ENCODE results near the gene GALK1. TPM values are rescaled to one million over a fixed set of nuclear protein-coding genes. Genes with fewer than 3 reads are reported as not detected.

The GALK1 gene
- total and polyA plus RNA-seq, 9 of the 15 experiments (the other 6 are each of a cell fraction or from before 2014, with no cell fraction given): 0.45 to 51.6 (median 17.4) TPM

DNA sequence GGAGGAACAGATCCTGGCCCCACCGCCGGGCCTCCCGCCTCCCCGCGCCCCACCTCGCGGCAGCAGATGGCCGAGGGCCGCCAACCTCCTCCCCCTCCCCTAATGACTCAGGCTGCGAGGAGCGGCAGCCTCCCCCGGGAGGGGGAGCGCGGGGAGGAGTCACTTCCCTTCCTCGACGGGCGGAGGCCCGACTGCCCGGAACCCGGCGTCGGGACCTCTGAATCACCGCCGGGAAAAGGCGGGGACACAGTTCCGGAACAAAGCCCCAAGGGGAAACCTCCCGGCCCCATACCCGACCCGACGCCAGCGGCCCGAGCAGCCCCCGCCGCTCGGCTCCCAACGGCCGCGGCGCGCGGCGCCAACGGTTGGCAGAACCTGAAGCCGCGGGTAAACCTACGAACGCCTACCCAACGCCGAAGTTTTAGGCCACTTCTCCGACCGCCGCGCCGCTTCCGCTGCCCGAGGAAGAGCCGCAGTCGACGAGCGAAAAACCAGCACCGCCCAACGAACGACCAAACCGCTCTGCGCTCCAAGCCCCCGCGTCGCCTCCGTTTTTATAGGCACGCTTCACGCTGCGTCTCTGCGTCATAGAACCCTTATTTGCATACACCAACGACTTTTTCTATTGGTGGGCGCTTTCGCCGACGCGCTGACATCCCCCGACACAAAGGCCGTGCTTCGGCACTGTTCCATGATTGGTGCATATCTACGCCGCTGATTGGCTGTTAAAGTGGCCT, 14.4 kb upstream of the GALK1 start (continued):
- TF ChIP-seq ATF2 (CRISPR knock-in tag; IDR thresholded peaks at IDR 0.05): no peak
- TF ChIP-seq CHD2 (IDR thresholded peaks at IDR 0.05; ENCODE audit: low read depth, low read length): peak; percentile 59
- TF ChIP-seq CREB3 (tag; conservative IDR thresholded peaks at IDR 0.05; ENCODE audit: low read depth): no peak
- TF ChIP-seq MBD1 (CRISPR knock-in tag; IDR thresholded peaks at IDR 0.05): no peak
- TF ChIP-seq DIDO1 (tag; IDR thresholded peaks at IDR 0.05; ENCODE audit: low read depth): no peak
- no peak for TF ChIP-seq GABPB2 (CRISPR knock-in tag; conservative IDR thresholded peaks at IDR 0.05)
- TF ChIP-seq MBD2 (IDR thresholded peaks at IDR 0.05; ENCODE audit: borderline replicate concordance, low read depth): peak; percentile 96
- TF ChIP-seq KAT2B (IDR thresholded peaks at IDR 0.05; ENCODE audit: low read depth, low read length): no peak
- no peak for TF ChIP-seq UBTF (IDR thresholded peaks at IDR 0.05; ENCODE audit: borderline replicate concordance in 1 of 2, low read depth in 2 of 2, low read length in 2 of 2)
- no peak for TF ChIP-seq HIVEP1 (CRISPR knock-in tag; IDR thresholded peaks at IDR 0.05)
- no peak for TF ChIP-seq SIX5 (IDR thresholded peaks at IDR 0.05; ENCODE audit: borderline replicate concordance in 1 of 2, insufficient read depth in 1 of 2, low read depth in 1 of 2, low read length in 2 of 2)
- TF ChIP-seq DPF2 (IDR thresholded peaks at IDR 0.05): peak; percentile 67; the same call in 1 of the 2 replicates
- no peak for TF ChIP-seq ARNT (IDR thresholded peaks at IDR 0.05)
- peak; percentile 71 for TF ChIP-seq PTBP1 (IDR thresholded peaks at IDR 0.05; ENCODE audit: low read depth, low read length)
- TF ChIP-seq ZNF124 (CRISPR knock-in tag; IDR thresholded peaks at IDR 0.05): no peak
- TF ChIP-seq CREBBP (IDR thresholded peaks at IDR 0.05; ENCODE audit: low read depth, low read length): no peak
- peak; percentile 93 for TF ChIP-seq ASH1L (IDR thresholded peaks at IDR 0.05; ENCODE audit: borderline replicate concordance, low read depth, partially characterized antibody)
- no peak for TF ChIP-seq DNMT1 (IDR thresholded peaks at IDR 0.05)
- TF ChIP-seq, protein P1, sequence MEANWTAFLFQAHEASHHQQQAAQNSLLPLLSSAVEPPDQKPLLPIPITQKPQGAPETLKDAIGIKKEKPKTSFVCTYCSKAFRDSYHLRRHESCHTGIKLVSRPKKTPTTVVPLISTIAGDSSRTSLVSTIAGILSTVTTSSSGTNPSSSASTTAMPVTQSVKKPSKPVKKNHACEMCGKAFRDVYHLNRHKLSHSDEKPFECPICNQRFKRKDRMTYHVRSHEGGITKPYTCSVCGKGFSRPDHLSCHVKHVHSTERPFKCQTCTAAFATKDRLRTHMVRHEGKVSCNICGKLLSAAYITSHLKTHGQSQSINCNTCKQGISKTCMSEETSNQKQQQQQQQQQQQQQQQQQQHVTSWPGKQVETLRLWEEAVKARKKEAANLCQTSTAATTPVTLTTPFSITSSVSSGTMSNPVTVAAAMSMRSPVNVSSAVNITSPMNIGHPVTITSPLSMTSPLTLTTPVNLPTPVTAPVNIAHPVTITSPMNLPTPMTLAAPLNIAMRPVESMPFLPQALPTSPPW (CRISPR knock-in tag; IDR thresholded peaks at IDR 0.05): peak; percentile 94
- TF ChIP-seq THRAP3 (IDR thresholded peaks at IDR 0.05; ENCODE audit: borderline replicate concordance): no peak

All from K562 (cell line).